ENCODE measurements around the gene UBE2U. TPM values are rescaled to one million over a fixed set of nuclear protein-coding genes. Genes with fewer than 3 reads are reported as not detected.

UBE2U gene
- total and polyA plus RNA-seq, 12 donors = 1.2 to 3.6 (median 2.7) TPM; not detected in 6

DNA sequence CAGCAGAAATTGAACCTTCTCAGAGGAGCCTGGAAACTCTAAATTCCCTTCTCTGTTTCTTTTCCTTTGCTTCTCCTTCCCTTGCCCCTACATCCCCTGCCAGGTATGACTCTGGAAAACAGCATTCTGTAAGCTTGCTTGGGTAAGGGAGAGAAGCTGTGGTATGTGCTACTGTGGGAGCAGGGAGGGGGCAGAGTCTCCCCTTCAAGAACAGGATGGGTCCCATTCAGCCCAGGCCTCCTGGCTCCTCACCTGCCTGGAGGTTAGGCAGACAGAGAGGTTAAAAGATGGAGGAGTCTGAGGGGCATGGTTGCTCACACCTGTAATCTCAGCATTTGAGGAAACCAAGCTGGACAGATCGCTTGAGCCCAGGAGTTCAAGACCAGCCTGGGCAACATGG lies 40.6 kb upstream of the UBE2U start:
- ATAC-seq = peak in 1 of 8 donors; percentile 61
- DNase-seq = no peak
- Histone ChIP-seq H3K4me3 (no peak overlapping the region), H3K9me3 (no peaks in the 10 kb centered on the region), H3K36me3 (peaks cover 0 to 31% (median 0%) of the 10 kb centered on the region in 9 donors), H3K4me1 (peaks cover 0 to 22% (median 6%) of the 10 kb centered on the region in 9 donors), H3K27me3 (no peaks in the 10 kb centered on the region), H3K27ac (no peak overlapping the region)
- 100% methylated on average over 1 of the region's 1 CpG for WGBS, 2 donors
- TF ChIP-seq, protein P1, sequence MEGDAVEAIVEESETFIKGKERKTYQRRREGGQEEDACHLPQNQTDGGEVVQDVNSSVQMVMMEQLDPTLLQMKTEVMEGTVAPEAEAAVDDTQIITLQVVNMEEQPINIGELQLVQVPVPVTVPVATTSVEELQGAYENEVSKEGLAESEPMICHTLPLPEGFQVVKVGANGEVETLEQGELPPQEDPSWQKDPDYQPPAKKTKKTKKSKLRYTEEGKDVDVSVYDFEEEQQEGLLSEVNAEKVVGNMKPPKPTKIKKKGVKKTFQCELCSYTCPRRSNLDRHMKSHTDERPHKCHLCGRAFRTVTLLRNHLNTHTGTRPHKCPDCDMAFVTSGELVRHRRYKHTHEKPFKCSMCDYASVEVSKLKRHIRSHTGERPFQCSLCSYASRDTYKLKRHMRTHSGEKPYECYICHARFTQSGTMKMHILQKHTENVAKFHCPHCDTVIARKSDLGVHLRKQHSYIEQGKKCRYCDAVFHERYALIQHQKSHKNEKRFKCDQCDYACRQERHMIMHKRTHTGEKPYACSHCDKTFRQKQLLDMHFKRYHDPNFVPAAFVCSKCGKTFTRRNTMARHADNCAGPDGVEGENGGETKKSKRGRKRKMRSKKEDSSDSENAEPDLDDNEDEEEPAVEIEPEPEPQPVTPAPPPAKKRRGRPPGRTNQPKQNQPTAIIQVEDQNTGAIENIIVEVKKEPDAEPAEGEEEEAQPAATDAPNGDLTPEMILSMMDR (IDR thresholded peaks at IDR 0.05) = no peak
- intact Hi-C loops (cut with DNase I) = no loop called here

DNA sequence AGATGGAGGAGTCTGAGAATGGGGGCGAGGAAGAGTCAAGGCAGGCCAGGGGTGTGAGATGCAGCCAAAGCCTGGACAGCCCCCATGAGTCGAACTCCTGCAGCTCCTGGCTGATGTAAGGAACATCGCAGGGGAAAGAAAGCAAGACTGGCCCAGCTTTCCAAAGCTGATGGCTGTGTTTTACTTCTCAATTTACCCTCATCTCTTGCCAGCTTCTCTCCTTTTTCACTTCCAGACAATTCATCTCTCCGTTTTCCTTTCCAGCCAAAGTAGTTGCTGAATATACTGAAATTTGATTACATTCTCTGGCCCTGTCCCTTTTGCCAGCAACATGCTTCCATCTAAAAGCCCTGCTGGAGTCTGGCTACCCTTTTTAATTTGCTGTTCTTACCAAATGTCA lies 40.0 kb upstream of the UBE2U start:
- no peaks in the 10 kb centered on the region for H3K9me3 ChIP-seq
- peak overlapping the region in 3 of 10 donors; percentile 13 to 46 (median 31) for H3K27ac ChIP-seq
- WGBS, 2 donors = 84% methylated on average over 4 of the region's 4 CpGs
- TF ChIP-seq, protein P1 (IDR thresholded peaks at IDR 0.05) = no peak
- H3K4me1 ChIP-seq = peaks cover 0 to 22% (median 6%) of the 10 kb centered on the region in 9 donors
- H3K4me3 ChIP-seq = no peak overlapping the region
- DNase-seq (no peak), ATAC-seq (peak in 2 of 8 donors; percentile 13 to 27)
- H3K27me3 ChIP-seq = no peaks in the 10 kb centered on the region
- intact Hi-C loops (cut with DNase I) = no loop called here
- peaks cover 0 to 31% (median 0%) of the 10 kb centered on the region in 9 donors for H3K36me3 ChIP-seq

DNA sequence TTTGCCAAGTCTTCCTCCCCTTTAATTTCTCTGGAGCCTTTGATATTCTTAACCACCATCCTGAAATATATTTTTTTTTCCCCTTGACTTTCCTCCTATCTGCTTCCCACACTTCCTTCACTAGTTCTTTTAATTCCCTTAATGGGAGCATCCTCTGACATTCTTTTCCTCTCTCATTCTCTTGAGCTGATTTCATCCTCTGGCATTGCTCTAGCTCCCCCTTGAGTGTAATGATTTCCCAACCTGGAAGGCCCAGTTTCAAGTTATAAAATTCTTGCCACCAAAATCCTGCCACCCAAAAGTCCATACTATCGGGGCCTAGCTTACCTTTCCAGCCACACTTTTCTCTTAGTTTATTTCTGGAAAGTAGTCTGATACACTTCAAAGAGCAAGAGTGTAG lies 39.5 kb upstream of the UBE2U start:
- Histone ChIP-seq H3K36me3 (peaks cover 0 to 27% (median 0%) of the 10 kb centered on the region in 9 donors), H3K4me3 (no peak overlapping the region), H3K4me1 (peaks cover 0 to 22% (median 6%) of the 10 kb centered on the region in 9 donors), H3K27ac (peak overlapping the region in 2 of 10 donors; percentile 31 to 46), H3K9me3 (no peaks in the 10 kb centered on the region), H3K27me3 (no peaks in the 10 kb centered on the region)
- intact Hi-C loops (cut with DNase I) = no loop called here
- DNase-seq (no peak), ATAC-seq (peak in 4 of 8 donors; percentile 42 to 76 (median 46))
- TF ChIP-seq, protein P1 (IDR thresholded peaks at IDR 0.05) = peak in 7 of 9 donors; percentile 16 to 54 (median 38)
- 49 to 60% methylated on average over 1 of the region's 1 CpG for WGBS, 2 donors

DNA sequence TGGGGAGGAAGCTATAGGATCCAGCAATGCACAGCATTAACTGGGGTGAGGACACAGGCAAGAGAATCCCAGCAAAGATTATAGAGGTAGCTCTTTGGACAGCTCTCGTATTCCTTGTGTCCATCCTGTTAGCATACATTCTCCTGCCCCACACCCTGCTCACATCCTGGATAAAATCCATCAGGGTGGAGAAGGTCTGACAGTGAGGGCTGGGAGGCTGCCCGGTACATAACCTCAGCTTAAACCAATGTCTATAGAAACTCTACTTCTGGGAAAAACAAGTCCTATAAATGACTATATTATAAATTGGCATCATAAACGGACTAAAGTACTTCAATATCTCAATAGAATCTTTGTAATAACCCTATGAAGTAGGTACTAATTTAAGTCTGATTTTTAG lies 36.8 kb upstream of the UBE2U start:
- no peak overlapping the region for H3K27ac ChIP-seq
- peaks cover 0 to 23% (median 6%) of the 10 kb centered on the region in 9 donors for H3K4me1 ChIP-seq
- intact Hi-C loops (cut with DNase I) = no loop called here
- H3K4me3 ChIP-seq = no peak overlapping the region
- DNase-seq (no peak), ATAC-seq (no peak)
- TF ChIP-seq, protein P1 (IDR thresholded peaks at IDR 0.05) = no peak
- 81 to 92% methylated on average over 3 of the region's 3 CpGs for WGBS, 2 donors
- peaks cover 0 to under 1% (median 0%) of the 10 kb centered on the region in 9 donors for H3K36me3 ChIP-seq
- H3K27me3 ChIP-seq = no peaks in the 10 kb centered on the region
- H3K9me3 ChIP-seq = no peaks in the 10 kb centered on the region

All from heart right ventricle (tissue), 16 donors.